GM12878 (cell line): Measurements from ENCODE around the gene WDR18.

ENCODE experiments used
- CTCF ChIP-seq, 3 experiments: IDR thresholded peaks in 2 of 3; conservative IDR thresholded peaks in 1 of 3; 2 replicates each; pipeline ENCODE4 v1.5.1; 2011; ENCODE audit warnings: low read depth in 3 of 3, low read length in 3 of 3, mild to moderate bottlenecking in 3 of 3, control low read depth in 2 of 3, moderate library complexity in 2 of 3, inconsistent platforms in 1 of 3, mixed read lengths in 1 of 3; ENCODE audit not compliant: control insufficient read depth in 2 of 3, insufficient read depth in 1 of 3; ENCODE audit errors: extremely low read depth in 1 of 3
- JUND ChIP-seq: IDR thresholded peaks from 2 replicates; pipeline ENCODE4 v1.6.1; 2012; ENCODE audit warnings: low read depth, mild to moderate bottlenecking, low read length, improper control_type of control experiment, moderate library complexity
- YBX1 ChIP-seq: fragments of 450-650 bp; IDR thresholded peaks from 2 replicates; pipeline ENCODE4 v1.6.1; 2016; ENCODE audit warnings: antibody characterized with exemption

GRCh38 chr19:1027650-1028061, 43.5 kb downstream of the WDR18 start:
- TF ChIP-seq CTCF (IDR thresholded peaks at IDR 0.05 in 2 of 3, conservative IDR thresholded peaks at IDR 0.05 in 1 of 3; ENCODE audit: control insufficient read depth in 2 of 3, extremely low read depth in 1 of 3, insufficient read depth in 1 of 3, low read depth in 3 of 3, low read length in 3 of 3), result no peak
- no peak for TF ChIP-seq YBX1
- no peak for TF ChIP-seq JUND
